Lung (tissue), 12 donors: ENCODE data around the gene ALG6. TPM values are rescaled to one million over a fixed set of nuclear protein-coding genes. Genes with fewer than 3 reads are reported as not detected.

Experiments used
- ATAC-seq: fragments of 200-7000 bp; cut with Tn5 transposase; one replicate; pipeline ENCODE4 v1.9.1; 2020; ENCODE audit warnings: moderate number of reproducible peaks; ENCODE audit not compliant: insufficient read depth, low FRiP score
- DNase-seq, 3 donors: peaks; one replicate each; pipeline ENCODE4 v3.0.0-alpha.2; 2013 to 2017
- H3K27ac ChIP-seq, 2 donors: one replicate each; pipeline ENCODE4 v1.5.1; 2013; ENCODE audit warnings: mild to moderate bottlenecking in 2 of 2, moderate library complexity in 2 of 2, control low read depth in 1 of 2, inconsistent platforms in 1 of 2, low read depth in 1 of 2, low read length in 1 of 2
- H3K27me3 ChIP-seq, 3 donors: one replicate each; pipeline ENCODE4 v1.5.1; 2013; ENCODE audit warnings: low read length in 2 of 3; ENCODE audit not compliant: control insufficient read depth in 3 of 3, insufficient read depth in 3 of 3
- H3K36me3 ChIP-seq, 4 donors: one replicate each; pipeline ENCODE4 v1.5.1; 2013; ENCODE audit warnings: low read length in 4 of 4, mild to moderate bottlenecking in 1 of 4, moderate library complexity in 1 of 4; ENCODE audit not compliant: control insufficient read depth in 4 of 4, insufficient read depth in 4 of 4
- H3K4me1 ChIP-seq, 5 donors: one replicate each; pipeline ENCODE4 v1.5.1; 2013; ENCODE audit warnings: low read length in 5 of 5, mild to moderate bottlenecking in 2 of 5, moderate library complexity in 1 of 5; ENCODE audit not compliant: control insufficient read depth in 5 of 5, insufficient read depth in 5 of 5
- H3K4me3 ChIP-seq: one replicate; pipeline ENCODE4 v1.5.1; 2013; ENCODE audit warnings: mild to moderate bottlenecking, control low read depth, moderate library complexity
- H3K9ac ChIP-seq, 2 donors: one replicate each; pipeline ENCODE4 v1.5.1; 2013; ENCODE audit warnings: low read length in 2 of 2, control low read depth in 1 of 2; ENCODE audit not compliant: insufficient read depth in 1 of 2
- H3K9me3 ChIP-seq, 4 donors: one replicate each; pipeline ENCODE4 v1.5.1; 2013; ENCODE audit warnings: low read length in 3 of 4, mild to moderate bottlenecking in 1 of 4, moderate library complexity in 1 of 4; ENCODE audit not compliant: control insufficient read depth in 4 of 4, insufficient read depth in 3 of 4
- WGBS, 2 donors: extraction: QIAGEN DNeasy Blood & Tissue Kit; methylation state at CpG; one replicate each; pipeline ENCODE4 v1.1.7; 2013; 5-methylcytosine and 5-hydroxymethylcytosine counted together
- polyA plus RNA-seq, 2 donors: library from polyadenylated mRNA; stranded (reverse); fragments of 200-250 nt; gene quantifications; one replicate each; pipeline ENCODE4 v1.2.1, GENCODE V29; 2013
- total RNA-seq, 2 donors: library from RNA; depleted of rRNA in 1 of 2; stranded (reverse); fragments of >200 nt in 1 of 2; gene quantifications; one replicate each; pipeline ENCODE4 v1.2.1, GENCODE V29; 2014 to 2021
- TF ChIP-seq, protein P1 (sequence below): IDR thresholded peaks from 2 replicates; pipeline ENCODE4 v1.5.1; 2012; ENCODE audit warnings: mild to moderate bottlenecking; ENCODE audit errors: control extremely low read depth, extremely low read depth
- donor health status: control.
- donor health status: control.
- donor health status: Bipolar disorder and iron deficiency.
- donor health status: healthy.
- donor health status: DM: yes; HTN: yes; CAD: no.

ALG6 gene
- total and polyA plus RNA-seq, 4 donors: 8.2 to 25.3 (median 11.8) TPM

DNA sequence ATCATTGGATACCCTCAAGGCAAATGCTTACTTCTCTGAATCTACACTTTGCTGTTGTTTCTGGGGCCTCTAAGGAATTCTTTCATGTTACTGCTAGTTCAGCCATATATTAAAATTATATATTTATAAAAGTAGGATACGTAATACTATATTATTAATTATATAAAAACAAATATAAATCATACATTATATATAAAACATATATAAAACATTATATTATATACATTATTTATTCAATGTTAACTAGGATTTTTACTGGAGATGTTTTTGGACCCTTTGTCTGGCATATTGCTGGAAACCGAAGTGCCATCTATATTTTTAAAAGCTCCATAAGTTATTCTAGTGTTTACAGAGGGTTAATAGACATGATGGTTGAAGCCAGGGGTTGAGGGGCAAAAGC is 12.2 kb downstream of the ALG6 start:
- 98 to 99% methylated on average over 2 of the region's 2 CpGs for WGBS, 2 donors
- no peaks in the 10 kb centered on the region for H3K9me3 ChIP-seq
- H3K36me3 ChIP-seq: peaks cover 0 to 5% (median 3%) of the 10 kb centered on the region in 4 donors
- DNase-seq (no peak), ATAC-seq (no peak)
- TF ChIP-seq, protein P1, sequence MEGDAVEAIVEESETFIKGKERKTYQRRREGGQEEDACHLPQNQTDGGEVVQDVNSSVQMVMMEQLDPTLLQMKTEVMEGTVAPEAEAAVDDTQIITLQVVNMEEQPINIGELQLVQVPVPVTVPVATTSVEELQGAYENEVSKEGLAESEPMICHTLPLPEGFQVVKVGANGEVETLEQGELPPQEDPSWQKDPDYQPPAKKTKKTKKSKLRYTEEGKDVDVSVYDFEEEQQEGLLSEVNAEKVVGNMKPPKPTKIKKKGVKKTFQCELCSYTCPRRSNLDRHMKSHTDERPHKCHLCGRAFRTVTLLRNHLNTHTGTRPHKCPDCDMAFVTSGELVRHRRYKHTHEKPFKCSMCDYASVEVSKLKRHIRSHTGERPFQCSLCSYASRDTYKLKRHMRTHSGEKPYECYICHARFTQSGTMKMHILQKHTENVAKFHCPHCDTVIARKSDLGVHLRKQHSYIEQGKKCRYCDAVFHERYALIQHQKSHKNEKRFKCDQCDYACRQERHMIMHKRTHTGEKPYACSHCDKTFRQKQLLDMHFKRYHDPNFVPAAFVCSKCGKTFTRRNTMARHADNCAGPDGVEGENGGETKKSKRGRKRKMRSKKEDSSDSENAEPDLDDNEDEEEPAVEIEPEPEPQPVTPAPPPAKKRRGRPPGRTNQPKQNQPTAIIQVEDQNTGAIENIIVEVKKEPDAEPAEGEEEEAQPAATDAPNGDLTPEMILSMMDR: no peak
- no peak overlapping the region for H3K4me3 ChIP-seq
- H3K27me3 ChIP-seq: no peaks in the 10 kb centered on the region
- no peak overlapping the region for H3K27ac ChIP-seq
- H3K9ac ChIP-seq: no peak overlapping the region
- H3K4me1 ChIP-seq: no peaks in the 10 kb centered on the region

DNA sequence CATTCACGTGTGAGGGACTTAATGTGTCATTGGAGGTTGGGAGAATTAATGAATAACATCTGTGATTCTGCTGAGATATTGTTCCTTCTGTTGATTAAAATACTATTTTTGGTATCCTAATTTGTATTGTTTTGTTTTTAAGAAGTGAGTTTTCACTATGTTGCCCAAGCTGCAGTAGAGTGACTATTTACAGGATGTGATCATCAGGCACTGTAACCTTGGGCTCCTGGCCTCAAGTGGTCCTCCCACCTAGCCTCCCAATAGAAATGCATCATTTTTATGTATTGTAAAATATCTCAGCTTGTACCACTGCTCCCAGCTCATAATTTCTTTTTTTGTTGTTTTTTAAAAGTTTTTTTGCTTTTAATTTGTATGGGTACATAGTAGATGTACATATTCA is 14.3 kb downstream of the ALG6 start:
- H3K4me3 ChIP-seq: no peak overlapping the region
- no peak overlapping the region for H3K27ac ChIP-seq
- no peak overlapping the region for H3K9ac ChIP-seq
- no peak for ATAC-seq
- peaks cover 0 to 5% (median 2%) of the 10 kb centered on the region in 4 donors for H3K36me3 ChIP-seq
- no peaks in the 10 kb centered on the region for H3K27me3 ChIP-seq
- no peaks in the 10 kb centered on the region for H3K4me1 ChIP-seq
- DNase-seq: no peak
- WGBS, 2 donors: 96 to 100% methylated on average over 1 of the region's 1 CpG
- H3K9me3 ChIP-seq: no peaks in the 10 kb centered on the region
- TF ChIP-seq, protein P1: no peak

DNA sequence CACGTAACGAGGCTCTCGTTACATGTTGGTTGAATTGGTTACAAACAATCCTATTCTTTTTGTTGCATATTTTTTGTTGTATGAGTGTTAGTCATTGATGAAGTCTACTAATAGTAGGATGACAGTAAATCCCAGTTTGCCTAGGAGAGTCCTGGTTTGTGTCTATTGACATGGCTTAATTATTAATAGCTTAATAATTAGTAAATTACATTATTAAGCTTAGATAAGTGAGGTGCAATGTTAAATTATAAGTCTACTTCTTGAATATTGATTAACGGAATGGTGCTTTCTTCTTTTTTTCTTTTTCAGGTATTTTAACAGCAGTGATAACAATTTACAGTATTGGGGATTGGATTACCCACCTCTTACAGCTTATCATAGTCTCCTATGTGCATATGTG is 34.5 kb downstream of the ALG6 start:
- peaks cover 0 to 2% (median 0%) of the 10 kb centered on the region in 4 donors for H3K9me3 ChIP-seq
- H3K4me1 ChIP-seq: peaks cover 0 to 11% (median 0%) of the 10 kb centered on the region in 5 donors
- no peak overlapping the region for H3K9ac ChIP-seq
- ATAC-seq (no peak), DNase-seq (no peak)
- no peak overlapping the region for H3K4me3 ChIP-seq
- no peaks in the 10 kb centered on the region for H3K27me3 ChIP-seq
- 99 to 100% methylated on average over 4 of the region's 4 CpGs for WGBS, 2 donors
- TF ChIP-seq, protein P1: no peak
- H3K36me3 ChIP-seq: peaks cover 0 to 6% (median 4%) of the 10 kb centered on the region in 4 donors
- H3K27ac ChIP-seq: no peak overlapping the region

DNA sequence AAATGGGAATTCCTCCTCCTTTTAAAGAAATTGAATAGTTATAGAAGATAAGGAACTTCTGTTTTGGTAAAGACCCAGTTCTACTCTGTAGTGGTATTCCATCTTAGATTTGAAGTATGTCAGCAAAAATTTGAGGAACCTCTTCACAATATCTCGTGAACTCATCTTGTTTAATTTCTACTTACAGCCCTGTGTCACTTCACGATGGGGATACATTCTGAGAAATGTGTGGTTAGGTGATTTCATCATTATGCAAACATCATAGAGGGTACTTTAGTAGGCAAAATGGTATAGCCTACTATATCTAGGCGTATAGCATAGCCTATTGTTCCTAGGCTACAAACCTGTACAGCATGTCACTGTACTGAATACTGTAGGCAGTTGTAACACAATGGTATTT is 36.0 kb downstream of the ALG6 start:
- TF ChIP-seq, protein P1: no peak
- Histone ChIP-seq H3K27me3 (no peaks in the 10 kb centered on the region), H3K4me1 (peaks cover 0 to 21% (median 2%) of the 10 kb centered on the region in 5 donors), H3K9me3 (peaks cover 0 to 2% (median 0%) of the 10 kb centered on the region in 4 donors), H3K36me3 (peaks cover 0 to 6% (median 4%) of the 10 kb centered on the region in 4 donors), H3K9ac (no peak overlapping the region), H3K27ac (no peak overlapping the region), H3K4me3 (no peak overlapping the region)
- no peak for ATAC-seq
- WGBS, 2 donors: 18 to 34% methylated on average over 3 of the region's 3 CpGs
- no peak for DNase-seq
